Endodermal cell (in vitro differentiated cells): ENCODE data around the gene ECE1. TPM values are rescaled to one million over a fixed set of nuclear protein-coding genes. Genes with fewer than 3 reads are reported as not detected.

Experiments
- DNase-seq: peaks from one replicate; pipeline ENCODE4 v3.0.0-alpha.2; 2017
- H3K27ac ChIP-seq: 2 replicates; pipeline ENCODE4 v1.5.1; 2013; ENCODE audit warnings: mild to moderate bottlenecking, low read depth, low read length, moderate library complexity
- H3K27me3 ChIP-seq: 2 replicates; pipeline ENCODE4 v1.6.1; 2013; ENCODE audit warnings: mild to moderate bottlenecking, low read length, moderate library complexity; ENCODE audit not compliant: insufficient read depth, control insufficient read depth, poor library complexity, severe bottlenecking
- H3K36me3 ChIP-seq: 2 replicates; pipeline ENCODE4 v1.7.0; 2013; ENCODE audit warnings: mild to moderate bottlenecking, low read length, moderate library complexity; ENCODE audit not compliant: control insufficient read depth, insufficient read depth
- H3K4me1 ChIP-seq: one replicate; pipeline ENCODE4 v1.7.0; 2013; ENCODE audit warnings: low read length; ENCODE audit not compliant: control insufficient read depth, insufficient read depth
- H3K4me3 ChIP-seq: 2 replicates; pipeline ENCODE4 v1.5.1; 2013; ENCODE audit warnings: mild to moderate bottlenecking, low read length, moderate library complexity
- H3K9ac ChIP-seq: 2 replicates; pipeline ENCODE4 v1.6.1; 2013; ENCODE audit warnings: mild to moderate bottlenecking, low read length, moderate library complexity; ENCODE audit not compliant: poor library complexity, severe bottlenecking; ENCODE audit errors: extremely low read depth
- H3K9me3 ChIP-seq: 2 replicates; pipeline ENCODE4 v1.6.1; 2013; ENCODE audit warnings: mild to moderate bottlenecking, low read length, moderate library complexity; ENCODE audit not compliant: control insufficient read depth
- H3K27ac Mint-ChIP-seq: 2 replicates; pipeline ENCODE4 v1.8.0; 2020; ENCODE audit warnings: mixed read lengths
- H3K27me3 Mint-ChIP-seq: 2 replicates; pipeline ENCODE4 v1.8.0; 2021; ENCODE audit warnings: mild to moderate bottlenecking, mixed read lengths; ENCODE audit not compliant: insufficient read depth
- H3K36me3 Mint-ChIP-seq: 2 replicates; pipeline ENCODE4 v1.8.0; 2020; ENCODE audit warnings: low read depth, mixed read lengths
- H3K4me1 Mint-ChIP-seq: 2 replicates; pipeline ENCODE4 v1.8.0; 2020; ENCODE audit warnings: mixed read lengths
- H3K4me3 Mint-ChIP-seq: 2 replicates; pipeline ENCODE4 v1.8.0; 2020; ENCODE audit warnings: mild to moderate bottlenecking, moderate library complexity, mixed read lengths
- H3K9me3 Mint-ChIP-seq: 2 replicates; pipeline ENCODE4 v1.8.0; 2020; ENCODE audit warnings: mild to moderate bottlenecking, mixed read lengths
- CTCF ChIP-seq: fragments of 200-600 bp; sonication (generic); conservative IDR thresholded peaks from 2 replicates; pipeline ENCODE4 v1.5.0; 2021; ENCODE audit warnings: antibody characterized with exemption, mild to moderate bottlenecking
- WGBS, 2 experiments: methylation state at CpG; one replicate each; pipeline versions ENCODE4 v1.1.5 to v1.1.7; 2013; ENCODE audit warnings: missing lambda C conversion rate in 2 of 2, mixed read lengths in 1 of 2; ENCODE audit not compliant: insufficient coverage in 1 of 2, insufficient read length in 1 of 2; 5-methylcytosine and 5-hydroxymethylcytosine counted together
- total RNA-seq, 2 donors: library from RNA; stranded (reverse); fragmentation: NEBNext Ultra II Directional in 1 of 2; extraction: Animal tissue kit (Norgen Biotek cat#: 25700) in 1 of 2; gene quantifications; 2 replicates in 1 of 2; 3 replicates in 1 of 2; pipeline ENCODE4 v1.2.1, GENCODE V29; 2021

ECE1 gene
- total RNA-seq, 2 donors from 2014 or later: 47.8 to 57.9 TPM

GRCh38 chr1:21242846-21243245 lies 47.4 kb downstream of the ECE1 start:
- H3K4me3 Mint-ChIP-seq: no peak overlapping the region
- H3K4me1 ChIP-seq: peaks cover 2% of the 10 kb centered on the region
- no peaks in the 10 kb centered on the region for H3K9me3 Mint-ChIP-seq
- H3K27me3 ChIP-seq: no peaks in the 10 kb centered on the region
- 92 to 94% methylated on average over 2 to 4 of the region's 4 CpGs for WGBS, 2 experiments
- H3K36me3 Mint-ChIP-seq: peaks cover 22% of the 10 kb centered on the region
- no peak for DNase-seq
- H3K27me3 Mint-ChIP-seq: no peaks in the 10 kb centered on the region
- peaks cover 8% of the 10 kb centered on the region for H3K4me1 Mint-ChIP-seq
- no peak for TF ChIP-seq CTCF
- H3K27ac Mint-ChIP-seq: no peak overlapping the region
- H3K9ac ChIP-seq: no peak overlapping the region
- H3K4me3 ChIP-seq: no peak overlapping the region
- H3K9me3 ChIP-seq: no peaks in the 10 kb centered on the region
- H3K27ac ChIP-seq: no peak overlapping the region
- peaks cover 20% of the 10 kb centered on the region for H3K36me3 ChIP-seq

- no peak overlapping the region for H3K9ac ChIP-seq
- 56 to 66% methylated on average over 10 to 12 of the region's 12 CpGs for WGBS, 2 experiments
- H3K27me3 Mint-ChIP-seq: no peaks in the 10 kb centered on the region
- H3K4me3 ChIP-seq: no peak overlapping the region
- peaks cover 8% of the 10 kb centered on the region for H3K4me1 Mint-ChIP-seq
- no peaks in the 10 kb centered on the region for H3K9me3 Mint-ChIP-seq
- no peak overlapping the region for H3K4me3 Mint-ChIP-seq
- H3K27ac Mint-ChIP-seq: peak overlapping the region; percentile 54
- H3K27ac ChIP-seq: no peak overlapping the region
- peak; percentile 70 for DNase-seq
- H3K4me1 ChIP-seq: peaks cover 2% of the 10 kb centered on the region
- peaks cover 20% of the 10 kb centered on the region for H3K36me3 ChIP-seq
- H3K9me3 ChIP-seq: no peaks in the 10 kb centered on the region
- no peaks in the 10 kb centered on the region for H3K27me3 ChIP-seq
- peaks cover 24% of the 10 kb centered on the region for H3K36me3 Mint-ChIP-seq
- TF ChIP-seq CTCF: no peak
These were observed 48.3 kb downstream of the ECE1 start for GRCh38 chr1:21241771-21242581.

- Mint-ChIP-seq H3K27ac (no peak overlapping the region), H3K4me3 (no peak overlapping the region), H3K27me3 (no peaks in the 10 kb centered on the region), H3K4me1 (peaks cover 8% of the 10 kb centered on the region), H3K36me3 (peaks cover 30% of the 10 kb centered on the region), H3K9me3 (no peaks in the 10 kb centered on the region)
- TF ChIP-seq CTCF: no peak
- H3K9me3 ChIP-seq: no peaks in the 10 kb centered on the region
- H3K4me1 ChIP-seq: peaks cover 2% of the 10 kb centered on the region
- no peak overlapping the region for H3K9ac ChIP-seq
- 89 to 96% methylated on average over 10 of the region's 10 CpGs for WGBS, 2 experiments
- peaks cover 23% of the 10 kb centered on the region for H3K36me3 ChIP-seq
- H3K27ac ChIP-seq: no peak overlapping the region
- DNase-seq: no peak
- no peaks in the 10 kb centered on the region for H3K27me3 ChIP-seq
- H3K4me3 ChIP-seq: no peak overlapping the region
These were observed 49.6 kb downstream of the ECE1 start for GRCh38 chr1:21240706-21241105.
